ENCODE measurements around the gene LARGE1.

The LARGE1 gene

GRCh38 chr22:33909911-33910310 lies 10.4 kb downstream of the LARGE1 start:
- H3K9ac ChIP-seq (ENCODE audit: low read depth, low read length, poor library complexity) = no peak overlapping the region
- H2BK15ac ChIP-seq (ENCODE audit: low read length) = no peak overlapping the region
- no peaks in the 10 kb centered on the region for H3K27me3 ChIP-seq (ENCODE audit: control insufficient read depth in 3 of 3, insufficient read depth in 3 of 3, low read depth in 1 of 3, low read length in 3 of 3)
- H2BK5ac ChIP-seq (ENCODE audit: low read length) = no peak overlapping the region
- no peak overlapping the region for H3K4me2 ChIP-seq (ENCODE audit: insufficient read depth, low read length, poor library complexity, severe bottlenecking)
- no peak overlapping the region for H4K91ac ChIP-seq (ENCODE audit: low read depth, low read length, poor library complexity)
- WGBS, 2 donors (ENCODE audit: extremely low coverage in 2 of 2, insufficient read length in 2 of 2, insufficient replicate concordance in 1 of 2) = no CpG with 5 or more reads among the region's 6 CpGs
- H3K4ac ChIP-seq (ENCODE audit: low read length) = no peak overlapping the region
- no peak overlapping the region for H3K23ac ChIP-seq (ENCODE audit: low read depth, low read length, poor library complexity)
- H2AK5ac ChIP-seq (ENCODE audit: low read depth, low read length) = no peak overlapping the region
- H3K27ac ChIP-seq (replicated peaks; ENCODE audit: low read length) = no peak overlapping the region
- H3K36me3 ChIP-seq (replicated peaks in 1 of 2; ENCODE audit: control insufficient read depth in 2 of 2, insufficient read depth in 2 of 2, low read length in 2 of 2) = peaks cover 2 to 10% of the 10 kb centered on the region in 2 donors
- H4K8ac ChIP-seq (ENCODE audit: low read depth, low read length) = no peak overlapping the region
- H2AFZ ChIP-seq (ENCODE audit: low read length) = no peak overlapping the region
- H3K4me1 ChIP-seq (ENCODE audit: control insufficient read depth in 2 of 2, insufficient read depth in 1 of 2, low read depth in 1 of 2, low read length in 2 of 2) = no peaks in the 10 kb centered on the region
- H2BK12ac ChIP-seq (ENCODE audit: low read length) = no peak overlapping the region
- no peak for DNase-seq (ENCODE audit: low spot score)
- H3K18ac ChIP-seq (ENCODE audit: low read length) = no peak overlapping the region
- no peak overlapping the region for H3K14ac ChIP-seq (ENCODE audit: low read length)
- no peak overlapping the region for H3K4me3 ChIP-seq (ENCODE audit: low read length in 2 of 2)
- H2BK120ac ChIP-seq (ENCODE audit: low read depth, low read length) = no peak overlapping the region
- H3K9me3 ChIP-seq (replicated peaks in 1 of 2; ENCODE audit: control insufficient read depth in 2 of 2, insufficient read depth in 1 of 2, low read depth in 1 of 2, low read length in 2 of 2) = peaks cover 0 to 16% of the 10 kb centered on the region in 2 donors
- H3K79me1 ChIP-seq (ENCODE audit: low read depth, low read length) = no peaks in the 10 kb centered on the region

- no peak for DNase-seq (ENCODE audit: low spot score)
Measured at GRCh38 chr22:33909075-33909458, 11.2 kb downstream of the LARGE1 start.

GRCh38 chr22:33908171-33909074 lies 11.9 kb downstream of the LARGE1 start:
- Histone ChIP-seq H3K27ac (replicated peaks; ENCODE audit: low read length) (no peak overlapping the region), H3K18ac (ENCODE audit: low read length) (no peak overlapping the region), H3K27me3 (ENCODE audit: control insufficient read depth in 3 of 3, insufficient read depth in 3 of 3, low read depth in 1 of 3, low read length in 3 of 3) (no peaks in the 10 kb centered on the region), H3K36me3 (replicated peaks in 1 of 2; ENCODE audit: control insufficient read depth in 2 of 2, insufficient read depth in 2 of 2, low read length in 2 of 2) (peaks cover 2 to 10% of the 10 kb centered on the region in 2 donors), H4K8ac (ENCODE audit: low read depth, low read length) (no peak overlapping the region), H2BK5ac (ENCODE audit: low read length) (no peak overlapping the region), H3K4me1 (ENCODE audit: control insufficient read depth in 2 of 2, insufficient read depth in 1 of 2, low read depth in 1 of 2, low read length in 2 of 2) (no peaks in the 10 kb centered on the region), H2BK120ac (ENCODE audit: low read depth, low read length) (no peak overlapping the region), H3K14ac (ENCODE audit: low read length) (no peak overlapping the region), H2AK5ac (ENCODE audit: low read depth, low read length) (no peak overlapping the region), H3K4ac (ENCODE audit: low read length) (no peak overlapping the region), H4K91ac (ENCODE audit: low read depth, low read length, poor library complexity) (no peak overlapping the region), H3K4me3 (ENCODE audit: low read length in 2 of 2) (no peak overlapping the region), H2AFZ (ENCODE audit: low read length) (no peak overlapping the region), H3K79me1 (ENCODE audit: low read depth, low read length) (no peaks in the 10 kb centered on the region), H3K4me2 (ENCODE audit: insufficient read depth, low read length, poor library complexity, severe bottlenecking) (no peak overlapping the region), H2BK12ac (ENCODE audit: low read length) (no peak overlapping the region), H2BK15ac (ENCODE audit: low read length) (no peak overlapping the region), H3K23ac (ENCODE audit: low read depth, low read length, poor library complexity) (no peak overlapping the region), H3K9ac (ENCODE audit: low read depth, low read length, poor library complexity) (no peak overlapping the region), H3K9me3 (replicated peaks in 1 of 2; ENCODE audit: control insufficient read depth in 2 of 2, insufficient read depth in 1 of 2, low read depth in 1 of 2, low read length in 2 of 2) (peaks cover 0 to 16% of the 10 kb centered on the region in 2 donors)
- no CpG with 5 or more reads among the region's 10 CpGs for WGBS, 2 donors (ENCODE audit: extremely low coverage in 2 of 2, insufficient read length in 2 of 2, insufficient replicate concordance in 1 of 2)
- no peak for DNase-seq (ENCODE audit: low spot score)

More at GRCh38 chr22:33909075-33909458, 11.2 kb downstream of the LARGE1 start:
- Histone ChIP-seq H3K27ac (replicated peaks; ENCODE audit: low read length) (no peak overlapping the region), H4K8ac (ENCODE audit: low read depth, low read length) (no peak overlapping the region), H2BK12ac (ENCODE audit: low read length) (no peak overlapping the region), H3K36me3 (replicated peaks in 1 of 2; ENCODE audit: control insufficient read depth in 2 of 2, insufficient read depth in 2 of 2, low read length in 2 of 2) (peaks cover 2 to 10% of the 10 kb centered on the region in 2 donors), H2BK5ac (ENCODE audit: low read length) (no peak overlapping the region), H4K91ac (ENCODE audit: low read depth, low read length, poor library complexity) (no peak overlapping the region), H2AK5ac (ENCODE audit: low read depth, low read length) (no peak overlapping the region), H3K4me1 (ENCODE audit: control insufficient read depth in 2 of 2, insufficient read depth in 1 of 2, low read depth in 1 of 2, low read length in 2 of 2) (no peaks in the 10 kb centered on the region), H3K9ac (ENCODE audit: low read depth, low read length, poor library complexity) (no peak overlapping the region), H2AFZ (ENCODE audit: low read length) (no peak overlapping the region), H2BK120ac (ENCODE audit: low read depth, low read length) (no peak overlapping the region), H3K27me3 (ENCODE audit: control insufficient read depth in 3 of 3, insufficient read depth in 3 of 3, low read depth in 1 of 3, low read length in 3 of 3) (no peaks in the 10 kb centered on the region), H3K4me2 (ENCODE audit: insufficient read depth, low read length, poor library complexity, severe bottlenecking) (no peak overlapping the region), H3K23ac (ENCODE audit: low read depth, low read length, poor library complexity) (no peak overlapping the region), H3K14ac (ENCODE audit: low read length) (no peak overlapping the region), H3K4ac (ENCODE audit: low read length) (no peak overlapping the region), H3K18ac (ENCODE audit: low read length) (no peak overlapping the region), H3K9me3 (replicated peaks in 1 of 2; ENCODE audit: control insufficient read depth in 2 of 2, insufficient read depth in 1 of 2, low read depth in 1 of 2, low read length in 2 of 2) (peaks cover 0 to 16% of the 10 kb centered on the region in 2 donors), H2BK15ac (ENCODE audit: low read length) (no peak overlapping the region), H3K4me3 (ENCODE audit: low read length in 2 of 2) (no peak overlapping the region), H3K79me1 (ENCODE audit: low read depth, low read length) (no peaks in the 10 kb centered on the region)
- WGBS, 2 donors (ENCODE audit: extremely low coverage in 2 of 2, insufficient read length in 2 of 2, insufficient replicate concordance in 1 of 2) = no CpG with 5 or more reads among the region's 6 CpGs

- no peak overlapping the region for H4K91ac ChIP-seq (ENCODE audit: low read depth, low read length, poor library complexity)
- H3K36me3 ChIP-seq (replicated peaks in 1 of 2; ENCODE audit: control insufficient read depth in 2 of 2, insufficient read depth in 2 of 2, low read length in 2 of 2) = peaks cover 2 to 10% of the 10 kb centered on the region in 2 donors
- H3K27me3 ChIP-seq (ENCODE audit: control insufficient read depth in 3 of 3, insufficient read depth in 3 of 3, low read depth in 1 of 3, low read length in 3 of 3) = no peaks in the 10 kb centered on the region
- WGBS, 2 donors (ENCODE audit: extremely low coverage in 2 of 2, insufficient read length in 2 of 2, insufficient replicate concordance in 1 of 2) = no CpG with 5 or more reads among the region's 3 CpGs
- H3K79me1 ChIP-seq (ENCODE audit: low read depth, low read length) = no peaks in the 10 kb centered on the region
- DNase-seq (ENCODE audit: low spot score) = no peak
- H2BK12ac ChIP-seq (ENCODE audit: low read length) = no peak overlapping the region
- H3K4ac ChIP-seq (ENCODE audit: low read length) = no peak overlapping the region
- H2AK5ac ChIP-seq (ENCODE audit: low read depth, low read length) = no peak overlapping the region
- no peaks in the 10 kb centered on the region for H3K4me1 ChIP-seq (ENCODE audit: control insufficient read depth in 2 of 2, insufficient read depth in 1 of 2, low read depth in 1 of 2, low read length in 2 of 2)
- H3K27ac ChIP-seq (replicated peaks; ENCODE audit: low read length) = no peak overlapping the region
- H2AFZ ChIP-seq (ENCODE audit: low read length) = no peak overlapping the region
- no peak overlapping the region for H2BK5ac ChIP-seq (ENCODE audit: low read length)
- H3K9ac ChIP-seq (ENCODE audit: low read depth, low read length, poor library complexity) = no peak overlapping the region
- H2BK15ac ChIP-seq (ENCODE audit: low read length) = no peak overlapping the region
- H2BK120ac ChIP-seq (ENCODE audit: low read depth, low read length) = no peak overlapping the region
- peaks cover 0 to 16% of the 10 kb centered on the region in 2 donors for H3K9me3 ChIP-seq (replicated peaks in 1 of 2; ENCODE audit: control insufficient read depth in 2 of 2, insufficient read depth in 1 of 2, low read depth in 1 of 2, low read length in 2 of 2)
- no peak overlapping the region for H3K4me2 ChIP-seq (ENCODE audit: insufficient read depth, low read length, poor library complexity, severe bottlenecking)
- H3K18ac ChIP-seq (ENCODE audit: low read length) = no peak overlapping the region
- H3K4me3 ChIP-seq (ENCODE audit: low read length in 2 of 2) = no peak overlapping the region
- no peak overlapping the region for H4K8ac ChIP-seq (ENCODE audit: low read depth, low read length)
- H3K14ac ChIP-seq (ENCODE audit: low read length) = no peak overlapping the region
- no peak overlapping the region for H3K23ac ChIP-seq (ENCODE audit: low read depth, low read length, poor library complexity)
Measured at GRCh38 chr22:33906954-33907353, 13.3 kb downstream of the LARGE1 start.
